SU-DHL-6 (cell line): Measurements from ENCODE around the gene BRICD5.

ENCODE experiments used
- H2AFZ ChIP-seq: fragments of 200-600 bp; sonication (generic); 2 replicates; pipeline ENCODE4 v1.6.1; 2014; ENCODE audit warnings: low read depth, mild to moderate bottlenecking, moderate library complexity, mixed read lengths, antibody characterized with exemption, low read length; ENCODE audit not compliant: severe bottlenecking
- H3F3A ChIP-seq: fragments of 200-600 bp; shearing (Covaris generic); 2 replicates; pipeline ENCODE4 v1.6.0; 2016; ENCODE audit warnings: antibody characterized with exemption, mild to moderate bottlenecking; ENCODE audit not compliant: insufficient read depth
- H3K27ac ChIP-seq: fragments of 200-600 bp; sonication (generic); 2 replicates; pipeline ENCODE4 v1.5.1; 2016; ENCODE audit warnings: low read depth, mild to moderate bottlenecking, low read length, moderate library complexity, mixed read lengths
- H3K27me3 ChIP-seq: fragments of 200-600 bp; sonication (generic), shearing (Covaris generic); 2 replicates; pipeline ENCODE4 v1.6.0; 2014; ENCODE audit warnings: mild to moderate bottlenecking, low read length
- H3K36me3 ChIP-seq: fragments of 200-600 bp; sonication (generic); 2 replicates; pipeline ENCODE4 v1.6.1; 2014; ENCODE audit warnings: mild to moderate bottlenecking, low read length, mixed read lengths
- H3K4me2 ChIP-seq: fragments of 300-600, 200-600 bp; shearing (Covaris generic), sonication (generic); 2 replicates; pipeline ENCODE4 v1.6.0; 2014; ENCODE audit warnings: low read length, low read depth, mild to moderate bottlenecking; ENCODE audit not compliant: poor library complexity, severe bottlenecking
- H3K4me3 ChIP-seq: fragments of 200-600 bp; sonication (generic); 2 replicates; pipeline ENCODE4 v1.5.1; 2014; ENCODE audit warnings: antibody characterized with exemption, low read length, mild to moderate bottlenecking, mixed read lengths; ENCODE audit not compliant: insufficient read depth, poor library complexity, severe bottlenecking
- H3K79me2 ChIP-seq: fragments of 200-600 bp; sonication (generic); 2 replicates; pipeline ENCODE4 v1.6.1; 2014; ENCODE audit warnings: mild to moderate bottlenecking, low read length, moderate library complexity; ENCODE audit not compliant: insufficient read depth
- H3K9ac ChIP-seq: fragments of 200-600 bp; sonication (generic); 2 replicates; pipeline ENCODE4 v1.7.0; 2014; ENCODE audit warnings: mild to moderate bottlenecking, low read length
- H3K9me2 ChIP-seq: fragments of 200-600 bp; sonication (generic); replicated peaks from 2 replicates; pipeline ENCODE4 v1.6.1; 2014; ENCODE audit warnings: low read length; ENCODE audit not compliant: insufficient read depth
- H3K9me3 ChIP-seq: fragments of 200-600 bp; sonication (generic); 2 replicates; pipeline ENCODE4 v1.6.1; 2014; ENCODE audit warnings: low read length, mixed read lengths; ENCODE audit not compliant: insufficient read depth
- H4K20me1 ChIP-seq: fragments of 200-600 bp; sonication (generic); 2 replicates; pipeline ENCODE4 v1.6.1; 2014; ENCODE audit warnings: low read depth, mild to moderate bottlenecking, antibody characterized with exemption, low read length, moderate library complexity, mixed read lengths
- CTCF ChIP-seq: fragments of 200-600 bp; sonication (generic); IDR thresholded peaks from one replicate; pipeline ENCODE4 v1.5.1; 2017; ENCODE audit warnings: antibody characterized with exemption, mild to moderate bottlenecking, low read length, moderate library complexity; ENCODE audit not compliant: insufficient read depth, poor library complexity, severe bottlenecking
- EZH2phosphoT487 ChIP-seq: fragments of 200-600 bp; sonication (generic), shearing (Covaris generic); conservative IDR thresholded peaks from 2 replicates; pipeline ENCODE4 v1.6.1; 2018; ENCODE audit warnings: mild to moderate bottlenecking, antibody characterized with exemption, low read length, moderate library complexity, mixed read lengths

BRICD5 gene

GRCh38 chr16:2177101-2177500 lies 33.6 kb downstream of the BRICD5 start:
- Histone ChIP-seq H3K4me2 (no peak overlapping the region), H3K9me2 (no peaks in the 10 kb centered on the region), H3K27ac (no peak overlapping the region), H3K79me2 (no peaks in the 10 kb centered on the region), H3K36me3 (no peaks in the 10 kb centered on the region), H2AFZ (no peak overlapping the region), H4K20me1 (no peaks in the 10 kb centered on the region), H3K9me3 (no peaks in the 10 kb centered on the region), H3K27me3 (no peaks in the 10 kb centered on the region), H3K9ac (no peak overlapping the region), H3F3A (no peaks in the 10 kb centered on the region), H3K4me3 (no peak overlapping the region)
- no peak for TF ChIP-seq CTCF
- TF ChIP-seq EZH2phosphoT487 = no peak

GRCh38 chr16:2176047-2176446 lies 34.6 kb downstream of the BRICD5 start:
- no peaks in the 10 kb centered on the region for H3K9me3 ChIP-seq
- no peaks in the 10 kb centered on the region for H3K79me2 ChIP-seq
- H3K27ac ChIP-seq = no peak overlapping the region
- H3K9ac ChIP-seq = no peak overlapping the region
- H3K4me2 ChIP-seq = no peak overlapping the region
- TF ChIP-seq EZH2phosphoT487 = no peak
- no peak for TF ChIP-seq CTCF
- H3K4me3 ChIP-seq = no peak overlapping the region
- no peaks in the 10 kb centered on the region for H3K9me2 ChIP-seq
- H3K27me3 ChIP-seq = no peaks in the 10 kb centered on the region
- no peaks in the 10 kb centered on the region for H3K36me3 ChIP-seq
- H4K20me1 ChIP-seq = no peaks in the 10 kb centered on the region
- no peaks in the 10 kb centered on the region for H3F3A ChIP-seq
- no peak overlapping the region for H2AFZ ChIP-seq

DNA sequence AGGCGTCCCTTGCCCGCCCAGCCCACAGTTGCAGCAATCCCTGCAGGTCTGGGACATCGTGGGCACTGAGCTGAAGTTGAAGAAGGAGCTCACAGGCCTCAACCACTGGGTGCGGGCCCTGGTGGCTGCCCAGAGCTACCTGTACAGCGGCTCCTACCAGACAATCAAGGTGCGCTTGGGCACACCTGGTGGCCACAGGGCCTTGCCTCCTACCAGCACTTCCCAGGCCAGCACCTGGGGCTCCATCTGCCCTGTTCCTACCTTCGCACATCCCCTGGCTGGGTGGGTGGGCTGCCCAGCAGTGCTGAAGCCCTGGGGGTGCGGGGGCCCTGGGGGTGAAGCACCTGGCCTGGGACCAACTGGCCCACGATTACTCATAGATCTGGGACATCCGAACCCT lies 35.2 kb downstream of the BRICD5 start:
- Histone ChIP-seq H3K27ac (no peak overlapping the region), H3K4me3 (no peak overlapping the region), H2AFZ (no peak overlapping the region), H4K20me1 (no peaks in the 10 kb centered on the region), H3K4me2 (no peak overlapping the region), H3K9me2 (no peaks in the 10 kb centered on the region), H3F3A (no peaks in the 10 kb centered on the region), H3K79me2 (no peaks in the 10 kb centered on the region), H3K27me3 (no peaks in the 10 kb centered on the region), H3K9ac (no peak overlapping the region), H3K36me3 (no peaks in the 10 kb centered on the region), H3K9me3 (no peaks in the 10 kb centered on the region)
- TF ChIP-seq EZH2phosphoT487 (no peak), CTCF (no peak)
